GM12892 (cell line): ENCODE results near the gene MGMT.

Experiments
- POLR2A ChIP-seq: IDR thresholded peaks from 2 replicates; pipeline ENCODE4 v1.6.1; 2011; ENCODE audit warnings: low read depth, low read length, control low read depth
- TAF1 ChIP-seq: IDR thresholded peaks from 2 replicates; pipeline ENCODE4 v1.6.1; 2011; ENCODE audit warnings: low read depth, mild to moderate bottlenecking, control low read depth, low read length, borderline replicate concordance

DNA sequence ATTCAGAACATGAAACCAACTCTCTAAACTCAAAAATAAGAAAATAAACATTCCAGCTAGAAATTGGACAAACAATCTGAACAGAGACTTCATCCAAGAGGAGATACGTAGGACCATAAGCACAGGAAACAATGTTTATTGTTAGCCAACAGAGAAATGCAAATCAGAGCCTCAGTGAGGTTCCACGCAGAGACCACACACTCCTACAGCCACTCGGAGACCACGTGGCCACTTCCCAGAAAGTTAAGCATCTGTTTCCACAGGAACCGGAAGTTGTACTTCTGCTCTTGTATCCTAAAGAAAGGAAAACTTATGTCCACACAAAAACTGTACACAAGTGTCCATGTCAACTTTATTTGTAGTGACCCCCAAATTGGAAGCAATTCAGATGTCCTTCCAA, 214.8 kb downstream of the MGMT start:
- TF ChIP-seq POLR2A = no peak
- no peak for TF ChIP-seq TAF1
